Ishikawa (cell line): ENCODE results near the gene SYCP2.

Experiments used
- CEBPB ChIP-seq: IDR thresholded peaks from 2 replicates; pipeline ENCODE4 v1.6.1; 2012
- CREB1 ChIP-seq: IDR thresholded peaks from 2 replicates; pipeline ENCODE4 v1.6.1; 2012; ENCODE audit warnings: low read depth
- EGR1 ChIP-seq: IDR thresholded peaks from 2 replicates; pipeline ENCODE4 v1.6.1; 2012
- EP300 ChIP-seq: IDR thresholded peaks from 2 replicates; pipeline ENCODE4 v1.6.1; 2012; ENCODE audit warnings: borderline replicate concordance
- FOXM1 ChIP-seq: IDR thresholded peaks from 2 replicates; pipeline ENCODE4 v1.6.1; 2012; ENCODE audit warnings: low read depth, borderline replicate concordance
- MAX ChIP-seq: IDR thresholded peaks from 2 replicates; pipeline ENCODE4 v1.6.1; 2012
- NFIC ChIP-seq: IDR thresholded peaks from 2 replicates; pipeline ENCODE4 v1.6.1; 2012
- RAD21 ChIP-seq: IDR thresholded peaks from 2 replicates; pipeline ENCODE4 v1.6.1; 2012; ENCODE audit warnings: low read depth
- REST ChIP-seq: IDR thresholded peaks from 2 replicates; pipeline ENCODE4 v1.6.1; 2012; ENCODE audit warnings: low read depth, mild to moderate bottlenecking
- TAF1 ChIP-seq: IDR thresholded peaks from 2 replicates; pipeline ENCODE4 v1.6.1; 2012; ENCODE audit warnings: low read depth, mild to moderate bottlenecking
- TCF12 ChIP-seq: IDR thresholded peaks from 2 replicates; pipeline ENCODE4 v1.6.1; 2012; ENCODE audit warnings: low read depth
- TEAD4 ChIP-seq: IDR thresholded peaks from 2 replicates; pipeline ENCODE4 v1.6.1; 2012
- USF1 ChIP-seq: IDR thresholded peaks from 2 replicates; pipeline ENCODE4 v1.6.1; 2012
- YY1 ChIP-seq: IDR thresholded peaks from 2 replicates; pipeline ENCODE4 v1.6.1; 2012; ENCODE audit warnings: low read depth

- TF ChIP-seq REST (no peak), TAF1 (no peak), USF1 (no peak), CEBPB (no peak), EP300 (no peak), CREB1 (no peak), EGR1 (no peak), MAX (no peak), NFIC (no peak), FOXM1 (no peak), TEAD4 (no peak), YY1 (no peak), TCF12 (no peak), RAD21 (no peak)
Observed at GRCh38 chr20:59895908-59896307, 37.5 kb downstream of the SYCP2 start.
